GM12878 (cell line): ENCODE measurements around the gene ISOC2. TPM values are rescaled to one million over a fixed set of nuclear protein-coding genes. Genes with fewer than 3 reads are reported as not detected.

Source experiments
- ATAC-seq: fragments of 200-7000 bp; cut with Tn5 transposase; 3 replicates; pipeline ENCODE4 v1.9.1; 2020; ENCODE audit warnings: mild to moderate bottlenecking, moderate library complexity
- BruUV-seq: library from RNA; stranded (reverse); fragments of 400-500 nt; replicated peaks from 2 replicates; lab custom pipeline; 2021; lab: Mats Ljungman, UMichigan
- CTCF ChIA-PET: fragments of 300-600 bp; sonication (Branson Sonifier 250); formaldehyde crosslinking; extraction: SDS; loops from one replicate; lab custom pipeline; 2021; ENCODE audit warnings: inconsistent platforms; lab: Yijun Ruan, JAX
- POLR2A ChIA-PET: fragments of 350-600 bp; formaldehyde crosslinking; extraction: SDS; loops from one replicate; lab custom pipeline; 2021; ENCODE audit warnings: inconsistent platforms; lab: Charles Lee
- RAD21 ChIA-PET: fragments of 300-600 bp; sonication (Branson Sonifier 250); formaldehyde crosslinking; loops from one replicate; lab custom pipeline; 2023; ENCODE audit warnings: antibody characterized with exemption; ENCODE audit not compliant: unreplicated experiment; lab: Charles Lee
- SMC1A ChIA-PET: fragments of 300-600 bp; sonication (Branson Sonifier 250); formaldehyde crosslinking; loops from one replicate; lab custom pipeline; 2023; ENCODE audit not compliant: unreplicated experiment, uncharacterized antibody; lab: Charles Lee
- DNase-seq: peaks from one replicate; pipeline ENCODE4 v3.0.0-alpha.2; 2011; ENCODE audit warnings: low read depth, low spot score
- FAIRE-seq: peaks from 3 replicates; lab custom pipeline; 2011; peaks lifted over from hg19 to GRCh38; lab: Jason Lieb, UNC
- H2AFZ ChIP-seq: 2 replicates; pipeline ENCODE4 v1.6.0; 2011; ENCODE audit warnings: low read depth, low read length, control low read depth; ENCODE audit not compliant: control insufficient read depth
- H3K27ac ChIP-seq: 2 replicates; pipeline ENCODE4 v1.5.1; 2011; ENCODE audit warnings: control low read depth; ENCODE audit not compliant: control insufficient read depth, insufficient read depth
- H3K27me3 ChIP-seq, 2 experiments: replicated peaks in 1 of 2; 2 replicates each; pipeline versions ENCODE4 v1.6.0 to v1.6.1; 2011; ENCODE audit warnings: low read length in 1 of 2; ENCODE audit not compliant: control insufficient read depth in 2 of 2, insufficient read depth in 2 of 2
- H3K36me3 ChIP-seq, 2 experiments: 2 replicates each; pipeline ENCODE4 v1.5.1; 2011; ENCODE audit warnings: low read length in 1 of 2; ENCODE audit not compliant: control insufficient read depth in 2 of 2, insufficient read depth in 2 of 2
- H3K4me1 ChIP-seq: 2 replicates; pipeline ENCODE4 v1.6.1; 2011; ENCODE audit warnings: mild to moderate bottlenecking, low read length, moderate library complexity, mixed read lengths; ENCODE audit not compliant: control insufficient read depth, insufficient read depth
- H3K4me2 ChIP-seq: 2 replicates; pipeline ENCODE4 v1.6.0; 2011; ENCODE audit warnings: control low read depth; ENCODE audit not compliant: control insufficient read depth, insufficient read depth
- H3K4me3 ChIP-seq: fragments of 200-600 bp; sonication (generic); 2 replicates; pipeline ENCODE4 v1.5.1; 2016
- H3K79me2 ChIP-seq: 2 replicates; pipeline ENCODE4 v1.6.0; 2011; ENCODE audit warnings: low read length; ENCODE audit not compliant: control insufficient read depth, insufficient read depth
- H3K9ac ChIP-seq: 2 replicates; pipeline ENCODE4 v1.8.0; 2011; ENCODE audit warnings: low read length, control low read depth, mixed read lengths; ENCODE audit not compliant: control insufficient read depth, insufficient read depth
- H3K9me3 ChIP-seq: replicated peaks from 3 replicates; pipeline ENCODE4 v1.5.1; 2011; ENCODE audit warnings: mild to moderate bottlenecking, low read length; ENCODE audit not compliant: control insufficient read depth, insufficient read depth
- H4K20me1 ChIP-seq: 2 replicates; pipeline ENCODE4 v1.6.0; 2011; ENCODE audit not compliant: control insufficient read depth, insufficient read depth
- CBX5 ChIP-seq: sonication (generic); IDR thresholded peaks from 2 replicates; pipeline ENCODE4 v1.6.1; 2016; ENCODE audit warnings: low read depth, moderate library complexity, mild to moderate bottlenecking, inconsistent platforms
- POLR2AphosphoS5 ChIP-seq: IDR thresholded peaks from 2 replicates; pipeline ENCODE4 v1.6.1; 2011; ENCODE audit warnings: mild to moderate bottlenecking, low read length, inconsistent platforms
- WGBS: methylation state at CpG from one replicate; pipeline ENCODE4 v1.1.6; 2016; ENCODE audit warnings: low lambda C conversion rate; ENCODE audit not compliant: insufficient replicate concordance, insufficient coverage; ENCODE audit errors: missing lambda C conversion rate; 5-methylcytosine and 5-hydroxymethylcytosine counted together
- in situ Hi-C: fragments of 300-500 bp; cut with MboI; formaldehyde crosslinking; loops from 9 replicates; pipeline ENCODE4 v1.14.3; 2018; ENCODE audit warnings: mixed read lengths
- intact Hi-C: fragments of 100-400 bp; cut with micrococcal nuclease; formaldehyde crosslinking; loops from one replicate; pipeline ENCODE4 v1.14.2; 2022; ENCODE audit not compliant: unreplicated experiment
- polyA plus RNA-seq, 11 experiments: library from polyadenylated mRNA; depleted of rRNA in 4 of 11; unstranded in 6 of 11; stranded (reverse) in 5 of 11; fragments of >200 nt; fragmentation: Nextera tagmentation in 4 of 11; fragmentation: Illumina TruSeq in 1 of 11; extraction: Ambion mirVana in 4 of 11; extraction: Trizol in 1 of 11; gene quantifications; 1 replicate in 1 of 11; 2 replicates in 10 of 11; pipeline versions ENCODE4 v1.2.1 to v1.2.3, GENCODE V29; 2011 to 2016; ENCODE audit warnings: inconsistent platforms in 2 of 11, missing spikeins in 2 of 11, low read depth in 1 of 11
- total RNA-seq, 4 experiments: library from RNA; depleted of rRNA in 3 of 4; stranded (reverse); fragments of >200 nt in 3 of 4; fragmentation: Illumina TruSeq in 1 of 4; extraction: Trizol in 1 of 4; gene quantifications; 2 replicates each; pipeline versions ENCODE4 v1.2.1 to v1.2.3, GENCODE V29; 2013 to 2021

The ISOC2 gene
- total and polyA plus RNA-seq, 10 of the 15 experiments (the other 5 are each of a cell fraction or from before 2014, with no cell fraction given), result 0.72 to 238 (median 56.9) TPM

- H4K20me1 ChIP-seq, result peaks cover 3% of the 10 kb centered on the region
- ATAC-seq, result no peak
- WGBS, result 58% methylated on average over 5 of the region's 5 CpGs
- H3K79me2 ChIP-seq, result peaks cover 41% of the 10 kb centered on the region
- no peaks in the 10 kb centered on the region for H3K27me3 ChIP-seq
- FAIRE-seq, result no peak
- intact Hi-C loops, result no loop called here
- peak overlapping the region; percentile 95 for H3K4me2 ChIP-seq
- in situ Hi-C loops, result no loop called here
- no peak overlapping the region for H3K27ac ChIP-seq
- H3K9me3 ChIP-seq, result peaks cover 5% of the 10 kb centered on the region; the same call in 1 of the 3 replicates
- ChIA-PET SMC1A (interaction anchor here (1.0 kb wide), 1 partner anchor 21 kb away, joined by 3 read pairs; the partner anchor contains the start of gene TMEM238), POLR2A (interaction anchor here (0.6 to 3.2 kb wide), 6 partner anchors 16 to 146 kb away, joined by 3 to 21 read pairs (median 6); partner anchors contain the start of genes KMT5C and TMEM238), CTCF (interaction anchor here (0.7 to 1.5 kb wide), 2 partner anchors 22 to 103 kb away, joined by 3 to 8 read pairs; no protein-coding TSS in a partner anchor), RAD21 (interaction anchor here (0.7 to 2.3 kb wide), 2 partner anchors 15 to 104 kb away, joined by 3 to 6 read pairs; no protein-coding TSS in a partner anchor)
- no TSS peak for BruUV-seq
- peaks cover 14 to 26% of the 10 kb centered on the region in 2 experiments; a peak in 3 of 4 replicates for H3K36me3 ChIP-seq
- H3K4me3 ChIP-seq, result peak overlapping the region; percentile 93
- H3K9ac ChIP-seq, result peak overlapping the region; percentile 93
- DNase-seq, result no peak
- no peak overlapping the region for H2AFZ ChIP-seq
- H3K4me1 ChIP-seq, result peaks cover 20% of the 10 kb centered on the region
- TF ChIP-seq POLR2AphosphoS5 (peak; percentile 31; the same call in 1 of the 2 replicates), CBX5 (no peak)
Observed at GRCh38 chr19:55405638-55406037, 55.8 kb downstream of the ISOC2 start.

Other genes starting within 250 kb of the ISOC2 start
Only the 7 nearest of the 30 such genes appear.
- 517 and 640 TPM in 2 replicates for gene UBE2S, start 53.9 kb downstream of the ISOC2 start, total RNA-seq (2014; rRNA removed)
- 58.9 and 67.6 TPM in 2 replicates for gene UBE2S, start 53.9 kb downstream of the ISOC2 start, total RNA-seq (2014; rRNA removed; fragmentation: Illumina TruSeq; extraction: Trizol)
- 258 and 260 TPM in 2 replicates for gene UBE2S, start 53.9 kb downstream of the ISOC2 start, total RNA-seq (2021)
- gene UBE2S, start 53.9 kb downstream of the ISOC2 start, polyA plus RNA-seq (2011; rRNA removed), result 46.6 and 82.3 TPM in 2 replicates
- 20.6 and 105 TPM in 2 replicates for gene UBE2S, start 53.9 kb downstream of the ISOC2 start, polyA plus RNA-seq (2014; fragmentation: Illumina TruSeq; extraction: Trizol)
- 1 to 10 TPM; 2.3 to 5.1 TPM for gene UBE2S, start 53.9 kb downstream of the ISOC2 start, polyA plus RNA-seq (2014; fragmentation: Nextera tagmentation; extraction: Ambion mirVana)
- gene UBE2S, start 53.9 kb downstream of the ISOC2 start, polyA plus RNA-seq (2014; rRNA removed), result 149 and 769 TPM in 2 replicates
- 100 to 1,000 TPM; 323 to 417 TPM for gene UBE2S, start 53.9 kb downstream of the ISOC2 start, polyA plus RNA-seq (2016; fragmentation: Nextera tagmentation; extraction: Ambion mirVana)
- not detected in 2 replicates for gene SHISA7, start 18.3 kb downstream of the ISOC2 start, total RNA-seq (2014; rRNA removed)
- not detected in 2 replicates for gene SHISA7, start 18.3 kb downstream of the ISOC2 start, total RNA-seq (2014; rRNA removed; fragmentation: Illumina TruSeq; extraction: Trizol)
- gene SHISA7, start 18.3 kb downstream of the ISOC2 start, total RNA-seq (2021), result not detected in 2 replicates
- not detected in 2 replicates for gene SHISA7, start 18.3 kb downstream of the ISOC2 start, polyA plus RNA-seq (2011; rRNA removed)
- gene SHISA7, start 18.3 kb downstream of the ISOC2 start, polyA plus RNA-seq (2014; fragmentation: Illumina TruSeq; extraction: Trizol), result 0.03 TPM in 1 of 2 replicates, not detected in the other
- gene SHISA7, start 18.3 kb downstream of the ISOC2 start, polyA plus RNA-seq (2014; fragmentation: Nextera tagmentation; extraction: Ambion mirVana), result not detected
- not detected in 2 replicates for gene SHISA7, start 18.3 kb downstream of the ISOC2 start, polyA plus RNA-seq (2014; rRNA removed)
- not detected for gene SHISA7, start 18.3 kb downstream of the ISOC2 start, polyA plus RNA-seq (2016; fragmentation: Nextera tagmentation; extraction: Ambion mirVana)
- gene C19orf85, start 3.1 kb upstream of the ISOC2 start, total RNA-seq (2014; rRNA removed), result not detected in 2 replicates
- not detected in 2 replicates for gene C19orf85, start 3.1 kb upstream of the ISOC2 start, total RNA-seq (2014; rRNA removed; fragmentation: Illumina TruSeq; extraction: Trizol)
- gene C19orf85, start 3.1 kb upstream of the ISOC2 start, total RNA-seq (2021), result not detected in 2 replicates
- gene C19orf85, start 3.1 kb upstream of the ISOC2 start, polyA plus RNA-seq (2011; rRNA removed), result not detected in 2 replicates
- gene C19orf85, start 3.1 kb upstream of the ISOC2 start, polyA plus RNA-seq (2014; fragmentation: Illumina TruSeq; extraction: Trizol), result not detected in 2 replicates
- gene C19orf85, start 3.1 kb upstream of the ISOC2 start, polyA plus RNA-seq (2014; fragmentation: Nextera tagmentation; extraction: Ambion mirVana), result not detected
- not detected in 2 replicates for gene C19orf85, start 3.1 kb upstream of the ISOC2 start, polyA plus RNA-seq (2014; rRNA removed)
- gene C19orf85, start 3.1 kb upstream of the ISOC2 start, polyA plus RNA-seq (2016; fragmentation: Nextera tagmentation; extraction: Ambion mirVana), result not detected
- gene ZNF628, start 15.0 kb upstream of the ISOC2 start, total RNA-seq (2014; rRNA removed), result 1.3 and 1.6 TPM in 2 replicates
- gene ZNF628, start 15.0 kb upstream of the ISOC2 start, total RNA-seq (2014; rRNA removed; fragmentation: Illumina TruSeq; extraction: Trizol), result 0.18 and 0.31 TPM in 2 replicates
- gene ZNF628, start 15.0 kb upstream of the ISOC2 start, total RNA-seq (2021), result 9.2 and 11.3 TPM in 2 replicates
- gene ZNF628, start 15.0 kb upstream of the ISOC2 start, polyA plus RNA-seq (2011; rRNA removed), result 0.06 and 0.18 TPM in 2 replicates
- gene ZNF628, start 15.0 kb upstream of the ISOC2 start, polyA plus RNA-seq (2014; fragmentation: Illumina TruSeq; extraction: Trizol), result 0.04 TPM in 1 of 2 replicates, not detected in the other
- gene ZNF628, start 15.0 kb upstream of the ISOC2 start, polyA plus RNA-seq (2014; fragmentation: Nextera tagmentation; extraction: Ambion mirVana), result under 1 TPM in 1 of 2 experiments, not detected in 1; 0.04 TPM
- 2.4 and 3.9 TPM in 2 replicates for gene ZNF628, start 15.0 kb upstream of the ISOC2 start, polyA plus RNA-seq (2014; rRNA removed)
- gene ZNF628, start 15.0 kb upstream of the ISOC2 start, polyA plus RNA-seq (2016; fragmentation: Nextera tagmentation; extraction: Ambion mirVana), result 1 to 10 TPM; 1.6 to 1.7 TPM
- 9.1 and 14.0 TPM in 2 replicates for gene NAT14, start 23.5 kb upstream of the ISOC2 start, total RNA-seq (2014; rRNA removed)
- gene NAT14, start 23.5 kb upstream of the ISOC2 start, total RNA-seq (2014; rRNA removed; fragmentation: Illumina TruSeq; extraction: Trizol), result 6.8 TPM in 2 replicates
- gene NAT14, start 23.5 kb upstream of the ISOC2 start, total RNA-seq (2021), result 20.4 and 23.6 TPM in 2 replicates
- 6.4 and 12.3 TPM in 2 replicates for gene NAT14, start 23.5 kb upstream of the ISOC2 start, polyA plus RNA-seq (2011; rRNA removed)
- gene NAT14, start 23.5 kb upstream of the ISOC2 start, polyA plus RNA-seq (2014; fragmentation: Illumina TruSeq; extraction: Trizol), result 2.7 and 6.5 TPM in 2 replicates
- 1 to 10 TPM in 1 of 2 experiments, under 1 TPM in 1; 0.87 to 4.7 TPM for gene NAT14, start 23.5 kb upstream of the ISOC2 start, polyA plus RNA-seq (2014; fragmentation: Nextera tagmentation; extraction: Ambion mirVana)
- 14.3 and 16.7 TPM in 2 replicates for gene NAT14, start 23.5 kb upstream of the ISOC2 start, polyA plus RNA-seq (2014; rRNA removed)
- gene NAT14, start 23.5 kb upstream of the ISOC2 start, polyA plus RNA-seq (2016; fragmentation: Nextera tagmentation; extraction: Ambion mirVana), result 10 to 100 TPM in 1 of 2 experiments, 1 to 10 TPM in 1; 8.9 to 10.4 TPM
- gene SSC5D, start 26.8 kb upstream of the ISOC2 start, total RNA-seq (2014; rRNA removed), result 0.06 TPM in 1 of 2 replicates, not detected in the other
- 0.04 TPM in 1 of 2 replicates, not detected in the other for gene SSC5D, start 26.8 kb upstream of the ISOC2 start, total RNA-seq (2014; rRNA removed; fragmentation: Illumina TruSeq; extraction: Trizol)
- 0.13 and 0.19 TPM in 2 replicates for gene SSC5D, start 26.8 kb upstream of the ISOC2 start, total RNA-seq (2021)
- gene SSC5D, start 26.8 kb upstream of the ISOC2 start, polyA plus RNA-seq (2011; rRNA removed), result 0.01 and 0.04 TPM in 2 replicates
- 0.03 and 0.10 TPM in 2 replicates for gene SSC5D, start 26.8 kb upstream of the ISOC2 start, polyA plus RNA-seq (2014; fragmentation: Illumina TruSeq; extraction: Trizol)
- not detected for gene SSC5D, start 26.8 kb upstream of the ISOC2 start, polyA plus RNA-seq (2014; fragmentation: Nextera tagmentation; extraction: Ambion mirVana)
- gene SSC5D, start 26.8 kb upstream of the ISOC2 start, polyA plus RNA-seq (2014; rRNA removed), result 0.05 and 0.08 TPM in 2 replicates
- gene SSC5D, start 26.8 kb upstream of the ISOC2 start, polyA plus RNA-seq (2016; fragmentation: Nextera tagmentation; extraction: Ambion mirVana), result not detected
- not detected in 2 replicates for gene SBK2, start 75.5 kb upstream of the ISOC2 start, total RNA-seq (2014; rRNA removed)
- not detected in 2 replicates for gene SBK2, start 75.5 kb upstream of the ISOC2 start, total RNA-seq (2014; rRNA removed; fragmentation: Illumina TruSeq; extraction: Trizol)
- not detected in 2 replicates for gene SBK2, start 75.5 kb upstream of the ISOC2 start, total RNA-seq (2021)
- gene SBK2, start 75.5 kb upstream of the ISOC2 start, polyA plus RNA-seq (2011; rRNA removed), result not detected in 2 replicates
- gene SBK2, start 75.5 kb upstream of the ISOC2 start, polyA plus RNA-seq (2014; fragmentation: Illumina TruSeq; extraction: Trizol), result not detected in 2 replicates
- gene SBK2, start 75.5 kb upstream of the ISOC2 start, polyA plus RNA-seq (2014; fragmentation: Nextera tagmentation; extraction: Ambion mirVana), result not detected
- not detected in 2 replicates for gene SBK2, start 75.5 kb upstream of the ISOC2 start, polyA plus RNA-seq (2014; rRNA removed)
- not detected for gene SBK2, start 75.5 kb upstream of the ISOC2 start, polyA plus RNA-seq (2016; fragmentation: Nextera tagmentation; extraction: Ambion mirVana)